ENCODE results near the gene SEC23IP.

DNA sequence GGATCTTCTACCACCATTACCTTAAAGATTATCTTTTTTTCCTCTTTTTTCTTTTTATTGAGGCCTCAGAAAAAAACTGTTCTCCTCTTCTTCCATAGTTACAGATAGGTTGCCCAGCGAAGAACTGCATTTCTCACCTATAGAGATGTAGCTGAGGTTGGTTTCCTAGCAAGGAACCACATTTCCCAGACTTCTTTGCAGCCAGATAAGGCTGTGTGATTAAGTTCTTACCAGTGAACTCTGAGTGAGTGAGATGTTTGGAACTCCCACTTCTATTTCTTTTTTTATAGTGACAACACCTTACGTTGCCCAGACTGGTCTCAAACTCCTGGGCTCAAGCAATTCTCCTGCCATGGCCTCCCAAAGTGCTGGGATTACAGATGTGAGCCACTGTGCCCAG is 14.0 kb upstream of the SEC23IP start:
- TF ChIP-seq POLR2A (IDR thresholded peaks at IDR 0.05; ENCODE audit: low read length) (no peak), GATA1 (IDR thresholded peaks at IDR 0.05; ENCODE audit: low read depth, low read length) (no peak)
